Left ventricle myocardium inferior (tissue), 1 donor: ENCODE results near the gene RAPGEF2. TPM values are rescaled to one million over a fixed set of nuclear protein-coding genes. Genes with fewer than 3 reads are reported as not detected.

ENCODE experiments used
- DNase-seq: peaks from one replicate; pipeline ENCODE4 v3.0.0-alpha.2; 2020
- H3K27ac ChIP-seq: fragments of 200-600 bp; replicated peaks from 2 replicates; pipeline ENCODE4 v1.8.0; 2021
- H3K27me3 ChIP-seq: fragments of 200-600 bp; 2 replicates; pipeline ENCODE4 v1.8.0; 2021; ENCODE audit warnings: low read depth
- H3K36me3 ChIP-seq: fragments of 200-600 bp; 2 replicates; pipeline ENCODE4 v1.8.0; 2021
- H3K4me1 ChIP-seq: fragments of 200-600 bp; 2 replicates; pipeline ENCODE4 v1.8.0; 2021
- H3K4me3 ChIP-seq: fragments of 200-600 bp; 2 replicates; pipeline ENCODE4 v1.8.0; 2021; ENCODE audit warnings: mild to moderate bottlenecking, moderate library complexity
- H3K9me3 ChIP-seq: fragments of 200-600 bp; replicated peaks from 2 replicates; pipeline ENCODE4 v1.8.0; 2021
- intact Hi-C: fragments of 100-400 bp; cut with micrococcal nuclease; formaldehyde crosslinking; loops from one replicate; pipeline ENCODE4 v1.11.0; 2022
- total RNA-seq: library from RNA; stranded (reverse); fragmentation: NEBNext Ultra II Directional; extraction: Animal tissue kit (Norgen Biotek cat#: 25700); gene quantifications from one replicate; pipeline ENCODE4 v1.2.1, GENCODE V29; 2021
- TF ChIP-seq, protein P1 (sequence below): fragments of 200-600 bp; IDR thresholded peaks from 2 replicates; pipeline ENCODE4 v1.8.0; 2021; ENCODE audit warnings: antibody characterized with exemption, mild to moderate bottlenecking, borderline replicate concordance
- donor health status: DM: no; HTN: yes; CAD: no; lungs with severe emphysema.

RAPGEF2 gene
- total RNA-seq, 1 donor from 2014 or later = 51.5 TPM

DNA sequence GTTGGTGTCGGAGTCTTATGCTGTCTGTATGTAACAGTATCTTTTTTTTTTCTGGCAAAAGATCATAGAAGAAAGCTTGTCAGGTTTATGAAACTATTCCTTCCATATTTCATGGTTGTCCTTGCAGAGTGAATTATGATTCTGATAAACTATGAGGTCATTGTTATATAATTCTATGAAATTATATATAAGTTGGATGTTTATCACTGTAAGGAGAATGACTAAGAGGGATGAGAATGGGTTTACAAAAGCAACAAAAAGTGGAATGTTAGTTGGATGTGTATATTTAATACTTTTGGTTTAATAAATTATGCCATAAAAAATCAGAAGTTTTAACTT lies 43.1 kb downstream of the RAPGEF2 start:
- no peak for DNase-seq
- intact Hi-C loops = no loop called here
- H3K4me3 ChIP-seq = no peak overlapping the region
- no peaks in the 10 kb centered on the region for H3K9me3 ChIP-seq
- H3K4me1 ChIP-seq = peaks cover 100% of the 10 kb centered on the region
- H3K27ac ChIP-seq = no peak overlapping the region
- H3K36me3 ChIP-seq = no peaks in the 10 kb centered on the region
- no peaks in the 10 kb centered on the region for H3K27me3 ChIP-seq
- TF ChIP-seq, protein P1, sequence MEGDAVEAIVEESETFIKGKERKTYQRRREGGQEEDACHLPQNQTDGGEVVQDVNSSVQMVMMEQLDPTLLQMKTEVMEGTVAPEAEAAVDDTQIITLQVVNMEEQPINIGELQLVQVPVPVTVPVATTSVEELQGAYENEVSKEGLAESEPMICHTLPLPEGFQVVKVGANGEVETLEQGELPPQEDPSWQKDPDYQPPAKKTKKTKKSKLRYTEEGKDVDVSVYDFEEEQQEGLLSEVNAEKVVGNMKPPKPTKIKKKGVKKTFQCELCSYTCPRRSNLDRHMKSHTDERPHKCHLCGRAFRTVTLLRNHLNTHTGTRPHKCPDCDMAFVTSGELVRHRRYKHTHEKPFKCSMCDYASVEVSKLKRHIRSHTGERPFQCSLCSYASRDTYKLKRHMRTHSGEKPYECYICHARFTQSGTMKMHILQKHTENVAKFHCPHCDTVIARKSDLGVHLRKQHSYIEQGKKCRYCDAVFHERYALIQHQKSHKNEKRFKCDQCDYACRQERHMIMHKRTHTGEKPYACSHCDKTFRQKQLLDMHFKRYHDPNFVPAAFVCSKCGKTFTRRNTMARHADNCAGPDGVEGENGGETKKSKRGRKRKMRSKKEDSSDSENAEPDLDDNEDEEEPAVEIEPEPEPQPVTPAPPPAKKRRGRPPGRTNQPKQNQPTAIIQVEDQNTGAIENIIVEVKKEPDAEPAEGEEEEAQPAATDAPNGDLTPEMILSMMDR = no peak

DNA sequence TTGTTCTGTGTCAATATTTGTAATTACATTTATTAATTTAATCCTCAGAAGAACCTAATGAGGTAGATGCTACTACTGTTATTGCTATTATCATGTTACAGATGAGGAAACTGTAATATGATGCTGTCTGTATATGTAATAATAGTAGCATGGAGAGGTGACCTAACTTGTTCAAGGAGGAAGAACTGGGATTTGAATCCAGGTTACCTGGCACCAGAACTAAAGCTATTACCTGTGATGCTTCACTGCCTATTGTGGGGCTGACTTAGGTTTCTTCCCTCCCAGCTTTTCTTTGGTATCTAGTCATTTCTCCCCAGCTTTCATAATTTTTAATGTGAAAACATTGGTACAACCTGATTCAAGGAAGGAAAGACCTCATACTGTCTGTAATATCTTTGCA lies 43.6 kb downstream of the RAPGEF2 start:
- intact Hi-C loops = no loop called here
- Histone ChIP-seq H3K4me3 (no peak overlapping the region), H3K4me1 (peaks cover 100% of the 10 kb centered on the region), H3K27ac (no peak overlapping the region), H3K27me3 (no peaks in the 10 kb centered on the region), H3K36me3 (no peaks in the 10 kb centered on the region), H3K9me3 (no peaks in the 10 kb centered on the region)
- DNase-seq = no peak
- TF ChIP-seq, protein P1 = no peak

DNA sequence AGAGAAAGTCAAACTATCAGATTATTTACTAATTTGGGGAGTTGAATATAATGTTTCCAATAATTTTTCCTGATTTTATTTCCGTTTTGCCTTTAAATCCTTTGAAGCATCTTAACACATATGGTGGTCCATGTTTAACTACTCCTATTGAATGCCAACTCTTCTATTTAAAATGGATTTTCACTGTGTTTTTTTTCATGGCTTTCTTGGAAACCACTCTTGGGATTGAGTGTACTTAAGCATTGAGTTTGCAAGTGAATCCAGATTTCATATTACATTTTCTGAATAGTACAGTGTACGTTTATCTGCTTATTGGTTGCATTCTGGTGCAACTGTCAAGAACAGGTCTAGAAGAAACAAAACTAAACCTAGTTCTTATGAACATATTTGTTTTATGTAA lies 45.6 kb downstream of the RAPGEF2 start:
- H3K27ac ChIP-seq = no peak overlapping the region
- TF ChIP-seq, protein P1 = no peak
- no peaks in the 10 kb centered on the region for H3K36me3 ChIP-seq
- intact Hi-C loops = no loop called here
- DNase-seq = no peak
- H3K9me3 ChIP-seq = no peaks in the 10 kb centered on the region
- H3K27me3 ChIP-seq = no peaks in the 10 kb centered on the region
- H3K4me1 ChIP-seq = peaks cover 98% of the 10 kb centered on the region
- no peak overlapping the region for H3K4me3 ChIP-seq

DNA sequence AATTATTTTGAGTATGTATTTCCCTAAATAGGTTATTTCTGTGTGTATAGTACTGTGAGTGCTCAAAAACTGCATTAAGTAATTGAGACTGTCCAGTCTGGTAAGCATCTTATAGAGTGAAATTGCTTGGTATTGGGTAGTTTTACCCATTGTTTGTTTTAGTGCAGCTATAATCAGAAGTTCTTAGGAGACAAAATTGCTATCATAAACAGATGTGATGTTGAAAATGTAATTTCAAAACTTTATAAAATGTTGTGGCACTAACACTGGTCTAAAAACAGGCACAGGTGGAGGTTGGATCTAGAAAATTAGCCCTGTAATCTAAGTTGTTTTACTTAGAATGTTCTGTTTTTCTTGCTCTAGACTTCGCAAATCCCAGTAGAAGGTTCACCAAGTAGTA lies 46.8 kb downstream of the RAPGEF2 start:
- Histone ChIP-seq H3K27ac (no peak overlapping the region), H3K9me3 (no peaks in the 10 kb centered on the region), H3K27me3 (no peaks in the 10 kb centered on the region), H3K36me3 (no peaks in the 10 kb centered on the region), H3K4me1 (peaks cover 98% of the 10 kb centered on the region), H3K4me3 (no peak overlapping the region)
- TF ChIP-seq, protein P1 = no peak
- intact Hi-C loops = loop anchor here (10.0 kb wide), 1 partner anchor 45 kb away; the partner anchor contains the start of gene RAPGEF2
- no peak for DNase-seq

DNA sequence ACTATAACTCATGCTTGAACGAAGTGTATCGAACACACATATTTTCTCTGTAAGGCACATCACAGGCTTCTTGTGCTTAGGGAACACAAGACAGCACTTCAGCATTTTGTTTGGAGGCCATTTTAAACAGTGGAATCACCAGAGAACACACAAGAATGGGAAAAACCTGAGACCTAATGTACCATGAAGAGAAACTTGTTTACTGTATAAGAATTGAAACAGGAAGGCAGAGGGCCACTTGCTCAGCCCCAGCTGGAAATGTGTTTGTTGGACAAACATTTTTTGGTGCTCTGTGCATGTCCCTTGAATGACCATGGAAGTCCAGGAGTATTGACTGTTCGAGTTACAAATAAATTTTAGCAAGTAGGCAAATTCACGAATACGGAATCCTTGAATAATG lies 47.5 kb downstream of the RAPGEF2 start:
- no peak for DNase-seq
- Histone ChIP-seq H3K4me1 (peaks cover 98% of the 10 kb centered on the region), H3K4me3 (no peak overlapping the region), H3K27ac (no peak overlapping the region), H3K36me3 (no peaks in the 10 kb centered on the region), H3K27me3 (no peaks in the 10 kb centered on the region), H3K9me3 (no peaks in the 10 kb centered on the region)
- TF ChIP-seq, protein P1 = no peak
- intact Hi-C loops = loop anchor here (10.0 kb wide), 1 partner anchor 46 kb away; the partner anchor contains the start of gene RAPGEF2

DNA sequence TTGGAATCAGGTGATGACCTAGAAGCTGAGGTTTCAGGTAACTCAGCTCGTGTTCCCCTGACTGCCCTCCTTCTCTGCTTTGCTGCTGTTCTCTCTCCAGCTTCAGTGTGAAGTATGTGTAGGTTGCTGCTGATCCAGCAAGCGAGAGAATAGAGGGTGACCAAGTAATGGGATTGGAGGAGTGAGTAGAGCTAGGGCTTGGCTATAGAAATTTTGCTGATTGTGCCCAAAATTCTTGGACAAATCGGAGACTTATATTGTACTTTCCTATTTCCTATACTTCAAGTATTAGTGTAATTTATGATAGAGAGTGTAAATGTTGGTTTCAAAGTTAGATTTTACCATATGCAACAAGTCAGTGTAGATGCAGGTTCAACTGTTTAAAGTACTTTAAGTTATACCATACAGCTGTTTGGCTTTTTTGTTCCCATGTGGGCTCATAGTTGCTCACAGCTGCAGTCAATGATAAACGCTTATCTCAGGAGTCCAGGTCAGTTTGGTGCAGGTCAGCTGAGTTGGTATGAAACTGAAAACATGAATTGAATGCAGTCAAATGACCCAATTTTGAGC lies 48.0 kb downstream of the RAPGEF2 start:
- no peak for DNase-seq
- TF ChIP-seq, protein P1 = no peak
- no peaks in the 10 kb centered on the region for H3K9me3 ChIP-seq
- intact Hi-C loops = loop anchor here (10.0 kb wide), 1 partner anchor 46 kb away; the partner anchor contains the start of gene RAPGEF2
- peaks cover 98% of the 10 kb centered on the region for H3K4me1 ChIP-seq
- H3K27me3 ChIP-seq = no peaks in the 10 kb centered on the region
- no peak overlapping the region for H3K27ac ChIP-seq
- H3K4me3 ChIP-seq = no peak overlapping the region
- H3K36me3 ChIP-seq = no peaks in the 10 kb centered on the region
